GM19043 (cell line): Measurements from ENCODE around the gene SCNN1A.
"Not testable (repeated sequence)": the region's sequence is repeated elsewhere in the genome, so short reads cannot be mapped to it uniquely, and the experiment has no call there.

Experiments
- ATAC-seq: cut with Tn5 transposase; IDR thresholded peaks from one replicate; pipeline ENCODE4 v1.9.1; 2021; ENCODE audit warnings: low read depth; ENCODE audit not compliant: unreplicated experiment

SCNN1A gene

DNA sequence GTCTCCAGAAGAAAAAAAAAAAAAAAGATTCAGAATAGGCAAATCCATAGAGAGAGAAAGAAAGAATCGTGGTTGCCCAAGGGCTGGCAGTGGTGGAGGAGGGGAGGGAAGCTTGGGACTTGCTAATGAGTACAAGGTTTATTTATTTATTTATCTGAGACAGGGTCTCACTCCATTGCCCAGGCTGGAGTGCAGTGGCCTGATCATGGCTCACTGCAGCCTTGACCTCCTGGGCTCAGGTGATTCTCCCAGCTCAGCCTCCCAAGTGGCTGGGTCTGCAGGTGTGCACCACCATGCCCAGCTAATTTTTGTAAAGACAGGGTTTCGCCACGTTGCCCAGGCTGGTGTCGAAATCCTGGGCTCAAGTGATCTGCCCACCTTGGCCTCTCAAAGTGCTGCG, 23.7 kb downstream of the SCNN1A start:
- no peak for ATAC-seq

DNA sequence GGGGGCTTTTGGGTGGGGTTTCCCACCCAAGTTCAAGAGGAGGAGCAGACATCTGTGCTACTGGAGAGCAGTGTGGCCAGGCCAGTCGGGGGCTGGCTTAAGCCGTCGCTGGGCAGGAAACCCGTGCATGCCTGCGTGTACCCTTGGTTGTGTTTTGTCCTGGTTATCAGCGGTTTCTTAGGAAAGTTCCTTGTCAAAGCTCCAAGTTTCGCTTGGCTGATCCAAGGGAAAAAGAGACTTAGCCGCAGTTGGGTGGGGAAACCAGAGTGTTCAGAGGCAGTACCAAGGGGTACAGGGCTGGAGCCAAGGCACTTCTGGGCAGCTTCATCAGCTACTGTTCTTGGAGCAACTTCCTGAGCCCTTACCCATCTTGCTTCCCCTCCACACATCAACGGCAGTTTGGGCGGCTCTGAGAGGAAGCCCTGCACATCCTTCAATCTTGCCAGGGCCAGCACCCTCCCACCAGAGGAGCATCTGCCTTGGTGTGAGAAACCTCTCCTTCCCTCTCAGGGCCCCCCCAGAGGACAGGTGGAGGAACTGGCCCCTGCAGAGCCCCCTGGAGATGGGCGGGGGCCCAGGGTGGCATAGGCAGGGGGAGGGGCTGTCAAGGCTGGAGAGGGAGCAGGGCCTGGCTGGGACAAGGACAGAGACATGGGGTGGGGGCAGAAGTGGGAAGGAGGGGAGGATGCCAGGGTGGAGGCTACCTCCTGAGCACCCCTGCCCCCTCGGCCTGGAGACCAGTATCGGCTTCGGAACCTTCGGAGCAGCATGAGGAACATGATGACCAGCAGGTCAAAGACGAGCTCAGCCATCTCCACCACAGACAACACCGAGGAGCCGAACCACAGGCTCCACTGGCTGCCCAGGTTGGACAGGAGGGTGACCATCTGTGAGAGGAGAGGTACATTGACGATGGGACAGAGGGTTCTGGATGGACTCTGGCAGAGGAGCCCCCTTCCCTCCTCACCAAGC, 27.7 kb downstream of the SCNN1A start:
- no peak for ATAC-seq

DNA sequence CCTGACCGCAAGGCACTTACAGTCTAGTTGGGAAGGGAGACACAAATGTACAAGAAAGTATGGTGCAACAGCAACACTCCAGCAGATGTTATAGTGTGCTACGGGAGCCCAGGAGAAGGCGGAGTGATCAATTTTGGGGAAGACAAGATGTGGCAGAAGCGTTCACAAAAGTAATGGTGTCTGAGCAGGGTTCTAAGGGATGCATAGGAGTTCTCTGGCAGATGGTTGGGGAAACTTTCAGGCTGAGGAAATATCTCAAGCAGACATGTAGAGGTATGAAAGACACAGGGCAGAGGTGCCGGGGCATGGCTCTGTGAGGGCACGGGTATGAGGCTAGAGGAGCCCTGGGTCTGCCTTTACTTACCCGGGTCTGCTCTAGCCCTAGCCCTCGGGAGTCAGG, 28.4 kb downstream of the SCNN1A start:
- ATAC-seq, result no peak

DNA sequence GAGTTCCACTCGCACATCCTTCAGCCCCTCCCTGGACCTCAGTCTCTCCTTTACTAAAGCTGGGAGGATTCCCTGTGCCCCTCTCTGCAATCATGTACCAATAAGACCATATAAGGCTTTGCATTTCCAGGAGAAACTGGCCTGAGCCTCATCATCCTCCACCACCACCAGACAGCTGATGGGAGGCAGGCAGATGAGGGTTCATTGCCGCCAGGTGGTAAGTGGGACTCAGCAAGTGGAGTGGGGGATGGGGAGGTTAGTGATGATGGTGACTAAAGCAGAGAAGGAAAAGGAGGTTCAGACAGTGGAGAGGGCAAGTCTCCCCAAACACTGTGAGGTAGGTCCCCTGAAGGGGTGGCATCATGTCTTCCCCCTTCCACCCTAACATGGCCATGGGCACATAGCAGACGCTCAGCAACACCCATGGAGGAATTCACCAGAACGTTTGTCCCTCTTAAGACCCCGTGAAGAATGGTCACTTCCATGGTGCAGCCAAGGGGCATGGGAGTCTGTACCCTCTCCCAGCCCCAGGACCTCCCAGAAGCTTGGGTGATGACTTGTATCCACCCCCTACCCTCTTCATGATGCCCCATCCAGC, 29.0 kb downstream of the SCNN1A start:
- ATAC-seq, result no peak

DNA sequence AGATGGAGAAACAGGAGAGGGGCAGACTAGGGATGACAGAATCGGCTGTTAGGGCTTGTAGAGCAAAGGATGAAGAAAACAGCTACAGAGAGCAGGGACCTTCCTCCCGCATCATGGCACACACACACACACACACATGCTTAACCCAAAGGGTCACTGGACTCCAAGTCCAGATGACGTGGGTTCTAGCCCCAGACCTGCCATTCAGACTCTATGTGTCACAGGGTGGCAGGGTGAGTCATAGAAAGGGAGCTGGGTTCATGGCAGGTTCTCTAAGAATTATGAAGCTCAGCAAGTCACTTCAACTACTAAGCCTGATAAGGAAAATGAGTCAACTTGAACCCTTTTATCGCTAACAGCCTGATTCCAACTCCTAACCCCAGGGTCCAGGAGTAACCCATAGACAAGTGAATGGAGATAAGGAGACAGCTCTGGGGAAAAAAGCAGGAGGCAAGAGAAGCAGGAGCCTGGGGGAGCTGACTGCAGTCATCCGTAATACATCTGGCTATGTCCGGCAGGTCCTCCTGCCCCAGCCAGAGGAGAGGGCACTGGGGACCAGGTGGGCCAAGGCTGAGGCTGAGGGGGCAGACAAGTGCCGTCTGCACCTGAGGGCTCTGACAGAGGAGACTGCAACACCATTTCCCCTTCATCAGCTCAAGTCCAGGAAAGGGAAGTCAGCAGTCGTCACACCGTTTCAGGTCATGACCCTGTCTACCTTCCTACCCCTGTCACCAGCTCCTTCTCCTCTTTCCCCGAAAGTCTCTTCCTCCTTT, 29.9 kb downstream of the SCNN1A start:
- no peak for ATAC-seq

DNA sequence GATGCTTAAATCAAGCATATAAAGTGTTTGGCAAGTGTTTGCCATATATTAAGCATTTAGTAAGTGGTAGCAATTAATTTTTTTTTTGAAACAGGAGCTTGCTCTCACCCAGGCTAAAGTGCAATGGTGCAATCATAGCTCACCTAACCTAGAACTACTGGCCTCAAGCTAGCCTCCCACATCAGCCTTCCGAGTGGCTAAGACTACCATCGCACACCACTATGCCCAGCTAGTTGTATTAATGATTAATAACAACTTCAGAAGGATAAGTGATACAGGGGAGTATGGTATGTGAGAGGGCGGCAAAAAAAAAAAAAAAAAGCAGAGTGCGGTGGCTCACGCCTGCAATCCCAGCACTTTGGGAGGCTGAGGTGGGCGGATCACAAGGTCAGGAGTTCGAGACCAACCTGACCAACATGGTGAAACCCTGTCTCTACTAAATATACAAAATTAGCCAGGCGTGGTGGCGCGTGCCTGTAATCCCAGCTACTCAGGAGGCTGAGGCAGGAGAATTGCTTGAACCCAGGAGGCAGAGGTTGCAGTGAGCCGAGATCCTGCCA, 31.2 kb downstream of the SCNN1A start:
- not testable (repeated sequence) for ATAC-seq

DNA sequence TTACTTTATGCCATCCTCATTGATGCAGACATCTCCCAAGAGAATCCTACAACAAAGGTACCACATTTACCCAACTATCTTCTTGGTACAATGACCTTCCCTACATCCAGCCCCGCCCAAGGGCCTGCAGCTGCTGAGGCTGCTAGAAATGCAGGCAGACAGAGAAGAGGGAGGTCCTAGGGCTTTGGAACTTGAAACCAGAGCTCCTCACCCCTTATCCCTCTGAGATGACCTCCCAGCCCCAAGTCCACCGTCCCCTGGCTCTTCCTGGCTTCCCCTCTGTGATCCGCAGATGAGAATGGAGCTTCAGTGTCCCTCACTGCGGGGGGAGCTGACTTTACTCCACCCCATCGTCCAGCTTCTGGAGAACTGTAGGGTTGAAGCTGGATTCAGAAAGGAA, 31.8 kb downstream of the SCNN1A start:
- ATAC-seq, result no peak

DNA sequence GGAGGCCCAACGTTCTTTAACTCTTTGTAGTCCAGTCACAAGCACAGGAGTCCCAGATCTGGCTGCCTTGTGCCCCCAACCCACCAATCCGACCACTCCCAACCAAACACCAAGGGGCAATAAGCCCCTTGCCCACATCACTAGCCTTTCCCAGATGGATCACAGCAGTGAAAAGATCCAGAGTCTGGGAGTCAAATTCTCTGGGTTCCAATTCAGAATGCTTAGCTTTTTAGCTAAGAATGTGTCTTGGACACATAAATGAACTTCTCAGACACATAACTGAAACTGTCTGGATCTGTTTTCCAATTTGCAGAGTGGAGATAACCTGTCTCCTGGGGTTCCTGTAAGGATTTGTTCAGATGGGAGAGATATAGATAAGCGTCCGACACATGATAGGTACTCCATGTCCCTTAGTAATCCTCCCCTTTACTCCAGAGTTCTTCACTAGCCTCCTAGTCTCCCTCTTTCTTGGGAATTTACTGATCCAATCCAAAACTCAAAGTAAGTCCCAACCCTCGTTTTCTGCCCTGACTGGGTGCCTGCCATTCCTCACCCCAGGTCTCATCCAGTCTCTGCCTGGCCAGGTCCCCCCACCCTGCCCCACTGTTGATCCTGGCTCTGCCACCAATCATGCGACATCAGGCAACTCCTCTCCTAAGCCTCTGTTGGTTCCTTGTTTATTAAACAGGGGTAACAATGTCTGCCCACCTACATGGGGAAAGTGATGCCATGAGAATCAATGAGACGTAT, 33.0 kb downstream of the SCNN1A start:
- no peak for ATAC-seq

DNA sequence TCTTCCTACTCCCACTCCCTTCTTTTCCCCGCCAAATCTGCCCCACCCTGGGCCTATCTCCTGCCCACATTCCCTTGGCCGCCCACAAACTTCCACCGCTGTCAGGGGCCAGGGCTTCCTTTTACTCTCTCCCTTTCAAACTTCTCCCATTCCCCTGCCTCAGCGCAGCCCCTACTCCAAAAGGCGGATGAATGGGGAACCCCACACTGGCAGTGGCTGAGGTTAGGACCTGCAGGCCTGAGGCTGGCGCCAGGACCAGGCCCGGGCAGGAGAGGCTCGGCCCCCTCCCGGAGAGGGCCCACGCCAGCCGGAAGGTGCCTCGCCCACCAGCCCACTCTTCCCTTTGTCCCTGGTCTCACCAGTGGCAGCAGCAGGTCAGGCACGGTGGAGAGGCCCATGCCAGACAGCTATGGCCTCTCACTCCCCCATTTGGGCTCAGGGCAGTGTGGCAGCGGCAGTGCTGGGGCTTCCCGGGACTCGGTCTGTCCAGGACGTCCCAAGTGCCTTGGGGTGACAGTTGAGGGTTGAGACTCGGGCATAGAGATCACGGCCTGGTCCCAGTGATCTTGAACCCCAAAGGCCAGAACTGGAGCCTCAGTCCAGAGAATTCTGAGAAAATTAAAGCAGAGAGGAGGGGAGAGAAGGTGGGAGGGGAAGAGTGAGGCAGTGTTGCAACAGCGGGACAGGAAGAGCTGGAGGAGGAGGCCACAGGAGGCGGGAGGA, 33.8 kb downstream of the SCNN1A start, which contains the start of gene TNFRSF1A:
Gene TNFRSF1A, minus strand, starts transcription at position 660 of the 723 bp plus-strand sequence. Its CDS starts 262 bp downstream, at position 398.
- ATAC-seq, result no peak

DNA sequence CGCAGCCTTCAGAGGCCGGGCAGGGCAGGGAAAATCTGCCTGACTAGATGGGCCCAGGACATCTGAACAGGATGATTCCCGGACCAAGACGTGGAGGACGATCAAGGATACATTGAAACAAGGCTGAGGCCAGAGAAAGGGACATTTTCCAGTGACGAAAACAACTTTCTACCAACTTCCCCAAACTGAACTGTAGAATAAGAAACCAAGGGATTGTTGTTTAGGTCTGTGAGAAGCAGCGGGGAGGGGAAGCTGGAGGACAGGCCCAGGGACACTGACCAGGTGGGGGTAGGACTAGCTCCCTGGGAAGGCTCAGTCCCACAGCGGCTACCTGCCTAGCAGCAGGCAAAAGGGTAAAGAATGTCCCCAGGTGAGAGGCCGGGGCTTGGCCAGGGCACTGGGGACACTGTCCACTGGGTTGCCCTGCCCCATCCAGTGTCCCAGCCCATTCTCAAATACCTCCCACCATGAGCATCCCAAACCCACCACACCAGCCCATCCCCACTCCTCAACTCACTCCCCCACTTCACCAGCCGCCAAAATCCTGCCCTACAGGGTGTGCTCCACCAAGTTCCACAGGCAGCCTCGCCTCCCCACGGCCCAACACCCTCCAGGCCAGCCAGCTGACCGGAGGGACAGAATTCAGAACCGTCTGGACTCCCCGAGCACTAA, 34.5 kb downstream of the SCNN1A start:
- ATAC-seq, result no peak

DNA sequence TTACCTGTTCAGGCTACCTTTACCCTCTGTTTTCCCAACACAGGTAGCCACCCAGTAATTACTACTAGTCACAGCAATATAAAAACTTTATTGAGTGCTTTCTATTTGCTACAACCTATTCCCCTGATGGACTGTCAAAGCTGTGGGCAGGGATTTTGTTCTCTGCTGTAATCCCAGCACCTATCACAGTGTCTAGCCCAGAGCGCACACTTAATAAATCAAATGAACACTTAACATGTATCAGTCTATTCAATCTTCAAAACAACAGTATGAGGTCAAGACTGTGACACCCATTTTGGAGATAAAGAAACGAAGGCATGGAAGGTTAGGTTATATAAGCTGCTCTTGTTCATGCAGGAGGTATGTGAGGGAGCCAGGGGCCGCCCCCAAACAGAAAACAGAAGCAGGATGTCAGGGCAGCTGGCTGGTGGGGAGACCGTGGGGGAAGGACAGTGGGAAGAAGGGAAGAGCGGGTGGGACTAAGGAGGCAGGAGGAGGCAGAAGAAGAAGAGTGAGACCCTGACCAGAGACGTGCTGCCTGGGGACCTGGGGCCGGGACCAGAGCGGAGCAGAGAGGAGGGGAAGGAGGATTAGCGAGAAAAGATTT, 35.2 kb downstream of the SCNN1A start:
- ATAC-seq, result no peak

DNA sequence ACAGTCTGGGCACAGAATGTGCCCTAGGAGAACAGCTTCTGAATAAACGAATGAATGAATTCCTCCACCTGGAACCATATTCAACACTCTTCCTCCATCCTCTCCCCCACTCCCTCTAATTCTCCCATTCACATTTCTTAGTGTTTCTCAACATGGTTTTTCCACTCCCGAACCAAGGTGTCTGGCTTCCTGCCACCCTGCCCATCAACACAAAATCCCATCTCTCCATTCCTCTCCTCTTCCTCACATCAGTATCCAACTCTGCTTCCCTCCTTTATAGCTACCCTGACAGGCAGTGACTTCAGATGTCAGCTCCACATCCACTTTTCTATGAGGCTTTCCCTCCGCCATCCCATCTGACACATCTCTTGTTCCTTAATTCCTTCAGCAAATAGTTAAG, 36.4 kb downstream of the SCNN1A start:
- no peak for ATAC-seq

DNA sequence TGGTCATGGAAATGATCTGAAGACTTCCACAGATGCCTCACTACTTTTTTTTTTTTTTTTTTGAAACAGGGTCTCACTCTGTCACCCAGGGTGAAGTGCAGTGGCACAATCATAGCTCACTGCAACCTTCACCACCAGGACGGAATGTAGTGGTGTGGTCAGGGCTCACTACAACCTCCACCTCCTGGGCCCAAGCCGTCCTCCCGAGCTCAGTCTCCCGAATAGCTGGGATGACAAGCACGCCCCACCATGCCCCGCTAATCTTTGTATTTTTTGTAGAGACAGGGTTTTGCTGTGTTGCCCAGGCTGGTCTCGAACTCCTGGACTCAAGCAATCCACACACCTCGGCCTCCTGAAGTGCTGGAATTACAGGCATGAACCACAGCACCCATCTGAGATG, 36.8 kb downstream of the SCNN1A start:
- ATAC-seq, result not testable (repeated sequence)

DNA sequence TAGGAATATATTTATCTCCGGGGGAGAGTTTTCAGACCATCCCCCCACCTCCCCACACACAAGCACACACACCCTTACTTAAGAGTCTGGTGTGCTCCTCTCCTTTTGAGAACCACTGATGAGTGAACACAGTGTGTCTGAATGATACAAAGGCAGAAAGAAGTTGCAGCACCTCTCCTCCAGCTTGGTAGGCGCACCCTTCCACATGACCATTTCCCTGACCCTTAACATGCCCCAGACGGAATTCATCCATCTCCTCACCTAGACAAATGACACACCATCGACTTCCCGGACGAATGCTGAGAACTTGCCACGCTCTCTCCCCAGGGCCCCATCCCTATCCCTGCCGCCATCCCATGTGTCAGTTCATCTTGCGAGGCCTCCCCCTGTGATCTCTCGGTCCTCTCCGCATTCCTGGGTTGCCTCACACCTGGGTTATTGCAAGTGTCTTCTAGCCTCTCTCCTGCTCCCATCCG, 37.4 kb downstream of the SCNN1A start:
- no peak for ATAC-seq

DNA sequence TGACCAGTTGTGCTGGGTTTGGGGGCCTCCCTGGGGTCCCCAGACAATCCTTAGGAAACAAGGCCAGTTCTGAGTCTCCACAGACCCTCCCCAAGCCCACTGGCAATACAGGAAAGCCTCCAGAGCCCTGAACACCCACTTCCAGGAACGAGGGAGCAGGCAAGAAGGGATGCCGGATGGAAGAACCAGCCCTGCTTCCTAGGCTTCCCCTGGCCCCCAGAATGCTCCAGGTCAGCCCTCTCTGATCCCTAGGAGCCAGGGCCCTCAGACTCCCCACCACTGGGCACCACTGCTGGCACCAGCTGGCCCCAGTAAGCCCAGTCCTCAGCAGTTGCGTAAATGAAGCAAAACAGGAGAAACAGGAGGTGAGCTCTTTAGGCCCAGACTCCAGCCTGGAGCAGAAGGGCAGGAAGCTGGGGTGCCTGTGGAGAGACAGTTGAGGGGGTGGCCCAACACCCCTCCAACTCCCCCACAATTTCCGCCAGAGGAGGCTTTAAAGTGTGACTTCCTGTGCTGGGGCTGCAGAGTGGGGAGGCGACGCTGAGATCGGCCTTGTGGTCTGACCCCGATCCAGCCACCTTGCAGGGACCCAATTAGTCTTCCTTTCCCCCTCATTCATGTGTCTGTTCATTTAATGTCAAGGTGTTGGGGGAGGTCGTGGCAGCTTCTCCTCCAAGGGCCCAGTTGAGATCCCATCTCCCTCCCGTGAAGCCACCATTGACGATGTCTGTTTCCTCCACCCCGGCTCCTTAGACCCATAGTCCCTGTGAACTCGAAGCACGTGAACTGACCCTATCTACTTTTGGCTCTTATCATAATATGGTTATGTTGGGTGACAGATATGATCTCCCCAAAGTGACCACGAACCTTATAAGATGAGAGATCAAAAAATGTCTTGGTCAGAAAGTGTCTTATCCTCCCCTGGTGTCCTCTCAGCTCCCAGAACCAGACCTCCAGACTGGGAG, 38.2 kb downstream of the SCNN1A start:
- no peak for ATAC-seq

DNA sequence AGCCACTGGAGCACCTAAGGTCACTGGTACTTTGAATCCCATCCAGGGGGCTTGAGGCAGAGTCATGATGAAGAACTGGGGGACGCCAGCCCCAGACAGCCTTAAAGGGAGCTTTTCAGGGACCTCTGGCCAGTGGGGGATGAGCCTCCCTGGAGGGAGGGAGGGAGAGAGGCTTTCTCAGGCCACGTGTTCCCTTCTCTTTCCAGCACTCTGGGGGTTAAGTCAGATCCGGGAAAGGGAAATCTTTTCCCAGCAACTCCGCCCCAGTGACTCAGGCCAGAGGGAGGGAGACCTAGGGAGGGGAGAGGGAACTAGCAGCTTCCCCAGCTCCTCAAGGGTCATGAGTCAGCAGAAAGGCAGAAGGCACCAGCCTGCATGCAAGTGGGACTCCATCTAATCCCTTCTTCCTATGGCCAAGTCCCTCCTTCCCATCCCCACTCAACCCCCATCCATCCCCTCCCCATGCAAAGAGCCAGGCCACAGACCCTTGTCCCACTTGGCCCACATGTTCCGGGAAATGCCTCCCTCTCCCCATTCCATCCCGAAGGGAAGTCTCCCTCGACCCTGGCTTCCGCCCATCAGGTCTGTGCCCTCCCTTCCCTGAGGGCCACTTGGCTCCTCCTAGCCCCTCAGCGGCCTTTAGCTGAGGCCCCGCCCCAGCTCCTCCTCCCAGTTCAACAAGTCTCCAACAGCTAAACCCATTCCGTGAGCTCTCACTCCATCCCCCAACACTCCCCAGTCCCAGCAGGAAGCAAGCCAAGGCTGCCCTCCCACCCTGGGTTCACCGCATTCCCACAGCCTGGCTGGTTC, 39.1 kb downstream of the SCNN1A start:
- ATAC-seq, result no peak
